Bronchial epithelial cell (primary cell): ENCODE data around the gene GPR68. TPM values are rescaled to one million over a fixed set of nuclear protein-coding genes. Genes with fewer than 3 reads are reported as not detected.

ENCODE experiments used
- DNase-seq: peaks from one replicate; pipeline ENCODE4 v3.0.0-alpha.2; 2010; ENCODE audit warnings: low read depth
- FAIRE-seq: peaks from 2 replicates; lab custom pipeline; 2011; peaks lifted over from hg19 to GRCh38; lab: Jason Lieb, UNC
- H3K27me3 ChIP-seq: 2 replicates; pipeline ENCODE4 v1.5.1; 2011; ENCODE audit warnings: low read length; ENCODE audit not compliant: control insufficient read depth, insufficient read depth
- H3K36me3 ChIP-seq: 2 replicates; pipeline ENCODE4 v1.5.1; 2011; ENCODE audit warnings: low read length; ENCODE audit not compliant: control insufficient read depth, insufficient read depth
- H3K4me3 ChIP-seq: 2 replicates; pipeline ENCODE4 v1.5.1; 2011; ENCODE audit warnings: mild to moderate bottlenecking, low read depth, low read length, control low read depth
- total RNA-seq: library from RNA; depleted of rRNA; stranded (reverse); fragments of >200 nt; gene quantifications from 2 replicates; pipeline ENCODE4 v1.2.1, GENCODE V29; 2014
- TF ChIP-seq, protein P1 (sequence below): IDR thresholded peaks from 2 replicates; pipeline ENCODE4 v1.5.1; 2011; ENCODE audit warnings: mild to moderate bottlenecking, moderate library complexity, low read length, control low read depth, inconsistent platforms; ENCODE audit not compliant: insufficient read depth, severe bottlenecking

GPR68 gene
- total RNA-seq, 1 donor from 2014 or later, result 1.8 TPM

DNA sequence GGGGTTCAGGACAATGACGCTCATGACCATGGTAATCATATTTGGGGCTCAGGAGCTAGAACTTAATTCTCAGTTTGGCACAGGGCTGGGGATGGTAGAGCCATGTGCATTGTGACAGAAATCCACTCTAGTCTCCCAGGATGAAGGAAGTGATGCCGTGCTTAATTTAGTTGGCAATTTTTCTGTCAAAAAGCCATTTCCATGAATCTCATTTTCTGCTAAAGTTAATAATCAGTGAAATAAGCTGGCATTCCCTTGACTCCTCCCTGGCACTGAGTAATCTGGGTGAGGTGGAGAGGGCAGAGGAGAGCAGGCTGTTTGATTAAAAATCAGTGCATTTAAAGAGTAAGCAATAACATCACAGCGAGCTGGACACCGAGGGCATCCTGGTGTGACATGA is 45.0 kb upstream of the GPR68 start:
- Histone ChIP-seq H3K36me3 (peaks cover 8% of the 10 kb centered on the region), H3K27me3 (no peaks in the 10 kb centered on the region), H3K4me3 (no peak overlapping the region)
- TF ChIP-seq, protein P1, sequence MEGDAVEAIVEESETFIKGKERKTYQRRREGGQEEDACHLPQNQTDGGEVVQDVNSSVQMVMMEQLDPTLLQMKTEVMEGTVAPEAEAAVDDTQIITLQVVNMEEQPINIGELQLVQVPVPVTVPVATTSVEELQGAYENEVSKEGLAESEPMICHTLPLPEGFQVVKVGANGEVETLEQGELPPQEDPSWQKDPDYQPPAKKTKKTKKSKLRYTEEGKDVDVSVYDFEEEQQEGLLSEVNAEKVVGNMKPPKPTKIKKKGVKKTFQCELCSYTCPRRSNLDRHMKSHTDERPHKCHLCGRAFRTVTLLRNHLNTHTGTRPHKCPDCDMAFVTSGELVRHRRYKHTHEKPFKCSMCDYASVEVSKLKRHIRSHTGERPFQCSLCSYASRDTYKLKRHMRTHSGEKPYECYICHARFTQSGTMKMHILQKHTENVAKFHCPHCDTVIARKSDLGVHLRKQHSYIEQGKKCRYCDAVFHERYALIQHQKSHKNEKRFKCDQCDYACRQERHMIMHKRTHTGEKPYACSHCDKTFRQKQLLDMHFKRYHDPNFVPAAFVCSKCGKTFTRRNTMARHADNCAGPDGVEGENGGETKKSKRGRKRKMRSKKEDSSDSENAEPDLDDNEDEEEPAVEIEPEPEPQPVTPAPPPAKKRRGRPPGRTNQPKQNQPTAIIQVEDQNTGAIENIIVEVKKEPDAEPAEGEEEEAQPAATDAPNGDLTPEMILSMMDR, result no peak
- DNase-seq (no peak), FAIRE-seq (no peak)

DNA sequence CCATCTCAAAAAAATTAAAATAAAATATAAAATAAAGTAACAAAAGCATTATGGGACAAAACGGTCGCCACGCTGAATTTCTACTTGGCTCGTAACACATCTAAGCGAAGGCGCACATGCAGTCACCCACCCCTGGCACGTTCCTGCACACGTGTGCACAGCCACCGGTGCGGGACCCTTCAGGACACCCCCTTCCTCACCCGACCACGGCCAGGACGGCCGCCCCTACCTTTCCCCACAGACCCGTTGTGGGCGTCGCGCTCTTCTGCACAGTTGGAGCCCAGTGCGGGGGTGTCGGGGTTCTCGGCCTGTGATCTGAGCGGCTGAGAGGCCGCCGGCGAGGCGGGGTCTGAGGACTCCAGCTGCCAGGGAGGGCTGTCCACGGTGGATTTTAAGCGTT is 44.4 kb upstream of the GPR68 start:
- Histone ChIP-seq H3K4me3 (no peak overlapping the region), H3K36me3 (peaks cover 8% of the 10 kb centered on the region), H3K27me3 (no peaks in the 10 kb centered on the region)
- TF ChIP-seq, protein P1, result no peak
- no peak for FAIRE-seq
- DNase-seq, result no peak

DNA sequence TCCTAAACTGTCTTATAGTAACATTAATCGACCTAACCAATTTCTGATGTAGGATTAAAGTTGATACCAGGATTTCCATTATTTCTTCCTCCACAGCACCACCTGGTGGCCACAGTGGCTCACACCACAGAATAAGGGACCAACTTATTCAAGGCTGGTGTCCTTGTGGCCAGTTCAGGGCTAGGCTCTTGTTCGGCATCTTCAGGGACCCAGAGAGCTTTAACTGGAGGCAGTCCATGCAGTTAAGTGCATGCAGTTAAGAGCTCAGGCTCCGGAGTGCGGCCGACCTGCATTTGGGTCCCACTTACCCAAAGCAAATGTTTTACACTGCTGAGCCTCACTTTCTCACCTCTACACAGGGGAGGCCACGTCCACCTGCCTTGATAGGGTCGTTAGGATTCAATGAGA is 42.0 kb upstream of the GPR68 start:
- FAIRE-seq (no peak), DNase-seq (peak; percentile 66)
- TF ChIP-seq, protein P1, result peak; percentile 74
- Histone ChIP-seq H3K4me3 (no peak overlapping the region), H3K27me3 (no peaks in the 10 kb centered on the region), H3K36me3 (peaks cover 12% of the 10 kb centered on the region)

DNA sequence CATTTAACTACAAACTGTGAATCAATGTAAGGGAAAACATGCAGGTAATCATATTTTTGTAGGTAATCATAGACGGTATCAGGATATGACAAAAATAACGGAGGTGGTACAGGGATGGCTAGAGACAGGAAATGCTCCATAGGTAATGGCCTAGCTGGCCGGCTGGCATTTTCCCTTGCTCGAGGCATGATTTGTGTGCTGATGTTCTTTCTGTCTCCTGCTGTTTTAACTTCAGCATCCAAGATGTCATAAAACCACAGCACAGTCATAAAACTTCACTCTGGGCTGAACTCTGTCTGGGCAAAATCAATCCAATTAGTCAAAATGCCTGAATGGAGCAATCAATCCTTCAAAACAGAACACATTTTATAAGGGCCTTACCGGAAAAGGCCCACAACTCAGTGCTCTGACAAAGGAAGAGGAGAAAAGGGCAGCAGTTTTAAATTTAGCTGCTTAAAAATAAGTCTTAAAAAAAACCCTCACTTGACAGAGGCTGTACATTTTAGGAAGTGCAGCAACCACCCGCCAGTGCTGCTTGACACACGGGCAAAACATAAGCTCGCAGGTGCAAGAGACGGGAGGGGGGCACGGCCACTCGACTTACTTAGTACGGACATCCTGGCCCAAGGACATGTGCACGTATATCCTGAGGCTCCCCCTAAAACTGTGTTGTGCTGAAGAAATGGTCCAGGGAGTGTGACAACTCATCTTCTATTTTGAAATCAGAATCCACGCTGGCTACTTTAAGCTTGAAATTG is 40.5 kb upstream of the GPR68 start:
- DNase-seq (no peak), FAIRE-seq (peak; percentile 18)
- Histone ChIP-seq H3K4me3 (no peak overlapping the region), H3K36me3 (peaks cover 14% of the 10 kb centered on the region), H3K27me3 (no peaks in the 10 kb centered on the region)
- TF ChIP-seq, protein P1, result no peak

DNA sequence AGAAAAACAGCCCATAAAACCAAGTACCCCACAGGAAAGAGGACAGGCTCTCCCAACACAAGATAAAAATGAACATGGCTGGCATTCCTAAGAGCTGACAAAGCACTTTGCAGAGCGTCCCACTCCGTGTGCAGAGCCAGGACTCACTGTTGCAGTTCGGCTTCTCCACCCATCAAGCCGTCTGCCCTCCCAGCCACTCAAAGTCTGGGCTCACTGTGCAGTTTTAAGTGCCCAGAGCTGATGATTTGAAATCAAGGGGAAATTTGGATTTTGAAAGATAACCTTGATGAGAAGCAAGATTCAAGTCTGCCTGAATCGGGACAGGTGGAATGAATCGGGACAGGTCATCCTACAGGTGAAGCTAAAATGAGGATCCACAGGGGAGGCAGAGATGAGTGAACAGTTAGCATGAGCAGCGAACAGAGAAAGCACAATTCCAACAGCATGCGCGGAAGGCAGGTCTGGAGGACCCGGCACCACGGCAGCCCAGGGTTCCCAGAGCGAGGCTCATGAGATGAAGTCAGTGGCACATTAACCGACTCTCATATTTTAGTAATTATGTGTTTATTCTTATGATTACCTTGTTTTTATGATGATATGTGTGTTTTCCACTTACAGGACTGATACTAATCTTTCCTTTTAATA is 39.8 kb upstream of the GPR68 start:
- TF ChIP-seq, protein P1, result no peak
- no peak overlapping the region for H3K4me3 ChIP-seq
- FAIRE-seq (no peak), DNase-seq (peak; percentile 43)
- H3K36me3 ChIP-seq, result peaks cover 14% of the 10 kb centered on the region
- no peaks in the 10 kb centered on the region for H3K27me3 ChIP-seq
